HG02642 (cell line): Measurements from ENCODE around the gene LRP11.

ENCODE experiments used
- ATAC-seq: cut with Tn5 transposase; IDR thresholded peaks from one replicate; pipeline ENCODE4 v1.9.1; 2021; ENCODE audit warnings: mild to moderate bottlenecking; ENCODE audit not compliant: unreplicated experiment, poor library complexity

The LRP11 gene

DNA sequence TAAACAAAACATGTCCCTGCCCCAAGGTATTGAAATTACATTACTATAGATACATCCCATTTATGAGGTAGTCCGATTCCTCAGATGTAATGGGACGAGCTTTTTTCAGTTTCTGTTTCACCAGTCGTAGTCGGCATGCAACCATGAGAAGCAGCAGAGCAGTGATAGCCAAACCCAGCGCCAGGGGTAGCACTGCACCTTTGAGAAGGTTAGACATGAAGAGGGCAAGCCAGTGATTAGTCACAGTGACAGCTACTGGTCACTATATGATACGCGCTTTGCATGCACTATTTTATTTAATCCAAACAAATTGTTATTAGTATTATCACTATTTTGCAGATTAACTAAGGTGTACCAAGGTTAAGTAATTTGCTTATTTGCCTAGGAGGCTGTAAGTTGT, 43.7 kb downstream of the LRP11 start:
- ATAC-seq: no peak

DNA sequence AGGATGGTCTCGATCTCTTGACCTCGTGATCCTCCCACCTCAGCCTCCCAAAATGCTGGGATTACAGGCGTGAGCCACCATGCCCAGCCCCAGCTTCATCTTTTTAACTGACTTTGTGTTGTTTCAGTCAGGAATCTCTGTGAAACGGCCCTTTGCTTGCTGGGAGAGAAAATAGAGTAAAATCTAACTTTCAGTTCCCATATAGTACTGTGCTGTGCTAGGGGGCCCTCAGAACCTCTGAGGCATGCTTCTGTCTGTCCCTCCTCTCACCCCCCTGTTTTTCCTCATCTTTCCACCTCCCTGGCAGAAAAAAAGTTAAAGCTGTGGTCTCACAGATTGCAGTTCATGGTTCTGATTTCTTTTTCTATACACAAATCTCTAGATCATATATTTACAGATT, 48.4 kb downstream of the LRP11 start:
- ATAC-seq: no peak

DNA sequence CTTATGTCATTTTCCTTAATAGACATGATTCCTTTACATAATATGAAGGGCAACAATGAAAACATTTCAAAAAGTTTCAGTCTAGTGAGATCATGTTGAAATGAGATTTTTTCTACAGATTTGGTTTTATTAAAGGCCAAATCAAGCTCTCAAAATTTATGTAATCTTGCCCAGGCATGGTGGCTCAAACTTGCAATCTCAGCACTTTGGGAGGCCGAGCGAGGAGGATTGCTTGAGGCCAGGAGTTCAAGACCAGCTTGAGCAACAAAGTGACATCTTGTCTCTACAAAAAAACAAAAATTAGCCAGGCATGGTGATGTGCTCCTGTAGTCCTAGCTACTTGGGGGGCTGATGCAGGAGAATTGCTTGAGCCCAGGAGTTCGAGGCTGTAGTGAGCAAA, 50.8 kb downstream of the LRP11 start:
- no peak for ATAC-seq

DNA sequence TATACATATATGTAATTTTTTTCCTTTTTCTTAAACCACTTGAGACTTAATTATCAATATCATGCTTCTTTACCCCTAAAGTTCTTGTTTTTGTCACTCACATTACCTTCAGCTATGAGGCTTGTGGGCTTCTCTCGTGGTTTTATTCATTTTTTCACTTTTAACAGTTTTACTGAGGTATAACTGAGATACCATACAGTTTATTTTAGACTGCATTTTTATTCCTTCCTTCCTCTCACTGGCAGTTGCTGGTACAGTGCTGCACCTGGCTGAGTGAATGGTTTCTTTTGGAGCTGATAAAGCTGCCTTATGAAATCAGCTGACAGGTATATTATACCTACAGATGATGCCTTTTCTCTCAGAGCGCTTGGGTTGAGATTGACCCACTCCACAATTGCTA, 54.4 kb downstream of the LRP11 start:
- no peak for ATAC-seq

DNA sequence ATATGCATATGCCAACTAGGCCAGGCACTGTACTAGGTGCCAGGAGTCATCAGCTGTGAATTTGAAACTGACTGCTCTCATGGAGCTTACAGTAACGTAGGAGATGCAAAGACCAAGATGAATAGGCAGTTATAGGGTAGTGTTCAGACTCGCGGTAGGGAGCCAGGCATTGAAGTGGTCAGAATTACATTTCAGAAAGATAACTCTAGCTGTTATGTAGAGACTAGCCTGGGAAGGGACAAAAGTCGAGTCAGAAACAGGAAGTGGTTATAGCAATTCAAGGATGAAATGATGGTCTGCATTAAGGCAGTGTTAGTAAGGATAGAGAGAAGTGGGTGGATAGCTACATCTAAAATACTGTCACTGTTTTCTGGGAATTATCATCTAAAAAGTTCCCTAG, 58.0 kb downstream of the LRP11 start:
- ATAC-seq: no peak

DNA sequence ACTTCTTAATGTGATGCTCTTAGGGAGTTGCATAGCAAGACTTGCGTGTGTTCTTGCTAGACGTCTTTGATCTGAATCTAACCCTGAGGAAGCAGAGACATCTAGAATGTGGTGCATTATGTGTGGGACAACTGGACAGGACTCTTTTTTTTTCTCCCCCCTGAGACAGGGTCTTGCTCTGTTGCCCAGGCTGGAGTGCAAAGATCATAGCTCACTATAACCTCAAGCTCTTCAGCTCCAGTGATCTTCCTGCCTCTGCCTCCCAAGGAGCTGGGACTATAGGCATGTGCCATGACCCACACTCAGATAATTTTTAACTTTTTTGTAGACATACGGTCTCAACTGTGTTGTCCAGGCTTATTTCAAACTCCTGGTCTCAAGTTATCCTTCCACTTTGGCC, 80.6 kb downstream of the LRP11 start:
- no peak for ATAC-seq

DNA sequence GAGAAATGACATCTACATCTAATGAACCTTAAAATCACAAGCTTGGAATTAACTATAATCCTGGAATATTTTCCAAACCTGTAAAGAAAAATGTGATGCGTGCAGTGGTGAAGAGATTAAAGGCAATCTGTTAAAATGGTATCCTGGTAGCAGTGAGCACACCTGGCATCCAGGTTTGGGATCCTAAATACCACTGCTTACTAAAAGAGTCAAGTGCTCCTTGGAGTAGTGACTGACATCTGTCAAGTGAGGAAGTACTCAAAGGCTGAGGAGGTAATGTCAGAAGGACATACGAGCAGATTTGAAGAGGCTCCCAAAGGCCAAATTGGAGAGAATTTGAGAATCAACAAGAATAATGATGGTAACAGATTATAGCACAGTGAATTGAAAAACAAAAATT, 81.8 kb downstream of the LRP11 start:
- ATAC-seq: no peak

DNA sequence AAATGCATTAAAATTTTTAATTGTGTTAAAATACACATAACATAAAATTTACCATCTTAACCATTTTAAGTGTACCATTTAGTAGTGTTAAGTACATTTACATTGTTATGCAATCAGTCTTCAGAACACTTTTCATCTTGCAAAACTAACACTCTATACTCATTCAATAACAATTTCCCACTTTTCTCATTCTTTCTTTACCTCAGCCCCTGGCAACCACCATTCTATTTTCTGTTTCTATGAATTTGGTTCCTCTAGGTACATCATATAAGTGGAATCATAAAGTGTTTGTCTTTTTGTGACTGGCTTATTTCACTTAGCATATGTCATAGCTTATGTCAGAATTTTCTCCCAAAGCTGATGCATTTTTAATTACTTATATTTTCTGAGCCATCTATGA, 82.4 kb downstream of the LRP11 start:
- ATAC-seq: no peak

DNA sequence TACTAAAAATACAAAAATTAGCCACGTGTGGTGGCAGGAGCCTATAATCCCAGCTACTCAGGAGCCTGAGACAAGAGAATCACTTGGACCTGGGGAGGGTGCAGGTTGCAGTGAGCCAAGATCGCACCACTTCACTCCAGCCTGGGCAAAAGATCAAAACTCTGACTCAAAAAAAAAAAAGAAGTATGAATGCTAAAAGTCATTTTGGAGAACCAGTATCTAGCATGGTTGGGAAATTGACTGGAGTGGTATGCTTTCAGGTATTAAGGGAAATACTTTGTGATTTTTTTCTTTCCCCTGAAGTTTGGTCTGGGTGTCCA, 84.6 kb downstream of the LRP11 start:
- no peak for ATAC-seq

DNA sequence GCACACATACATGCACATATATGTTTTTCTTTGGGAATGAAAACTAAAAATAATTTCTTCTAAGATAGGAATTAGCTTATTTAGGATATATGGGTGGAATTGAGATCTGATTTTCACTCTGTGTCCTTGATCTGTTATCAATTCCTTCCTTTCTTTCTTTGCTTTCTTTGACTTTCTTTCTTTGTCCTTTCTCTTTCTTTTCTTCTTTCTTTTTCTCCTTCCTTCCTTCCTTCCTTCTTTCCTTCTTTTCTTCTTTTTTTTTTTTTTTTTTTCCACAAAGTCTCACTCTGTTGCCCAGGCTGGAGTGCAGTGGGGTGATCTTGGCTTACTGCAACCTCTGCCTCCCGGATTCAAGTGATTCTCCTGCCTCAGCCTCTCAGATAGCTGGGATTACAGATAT, 86.5 kb downstream of the LRP11 start:
- no peak for ATAC-seq

DNA sequence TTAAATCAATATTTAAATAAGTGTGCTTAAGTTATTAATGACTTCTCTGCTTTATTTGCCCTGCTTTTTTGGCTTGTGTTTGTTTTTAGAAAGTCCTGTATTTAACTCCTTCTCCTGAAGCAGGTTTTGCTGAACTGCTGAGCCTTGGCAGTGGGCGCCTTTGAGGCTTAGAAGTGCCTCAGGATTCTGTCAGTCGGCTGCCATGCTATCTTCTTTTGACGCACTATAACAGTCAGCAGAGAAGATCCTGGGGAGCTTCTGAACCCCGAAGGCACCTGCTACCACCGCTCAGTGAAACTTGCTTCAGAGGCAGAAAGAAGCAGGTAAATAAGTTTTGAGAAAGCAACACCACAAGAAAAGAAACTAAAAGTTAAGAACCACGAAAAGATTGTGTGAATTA, 92.2 kb downstream of the LRP11 start:
- no peak for ATAC-seq

DNA sequence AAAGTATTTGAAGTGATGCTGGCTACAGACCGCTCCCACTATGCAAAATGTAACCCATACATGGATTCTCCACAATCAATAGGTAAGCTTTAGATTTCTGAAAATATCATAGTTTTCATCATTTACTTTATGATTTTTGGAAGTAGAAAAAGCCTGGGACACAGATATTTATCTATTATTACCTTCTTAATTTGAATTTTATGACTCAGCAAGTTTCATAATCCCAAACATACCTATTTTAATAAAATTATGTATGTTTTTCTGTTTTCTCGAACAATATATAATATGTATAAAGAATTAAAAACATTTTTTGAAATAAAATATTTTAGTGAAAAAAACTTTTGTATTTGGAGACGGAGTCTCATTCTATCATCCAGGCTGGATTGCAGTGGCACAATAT, 93.0 kb downstream of the LRP11 start:
- no peak for ATAC-seq

DNA sequence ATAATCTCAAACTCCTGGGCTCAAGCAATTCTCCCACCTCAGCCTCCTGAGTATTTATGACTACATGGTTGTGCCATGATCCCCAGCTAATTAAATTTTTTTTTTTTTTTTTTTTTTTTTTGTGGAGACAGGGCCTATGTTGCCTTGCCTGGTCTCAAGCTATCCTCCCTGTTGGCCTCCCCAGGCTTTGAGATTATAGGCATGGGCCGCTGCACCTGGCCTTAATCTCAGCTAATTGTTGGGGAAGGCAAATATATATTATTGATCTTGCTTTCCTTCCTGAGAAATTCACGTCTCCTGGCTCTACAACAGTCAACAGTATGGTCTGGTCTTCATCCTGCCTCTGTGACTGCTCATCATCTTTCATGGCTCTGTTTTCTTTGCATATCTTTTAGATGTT, 94.5 kb downstream of the LRP11 start:
- no peak for ATAC-seq
